H1 (cell line): Measurements from ENCODE around the gene ZACN. TPM values are rescaled to one million over a fixed set of nuclear protein-coding genes. Genes with fewer than 3 reads are reported as not detected.

Experiments used
- BCL11A ChIP-seq, 2 experiments: IDR thresholded peaks; one replicate each; pipeline ENCODE4 v1.6.1; 2011; ENCODE audit warnings: low read depth in 2 of 2, low read length in 2 of 2, mild to moderate bottlenecking in 2 of 2
- BRCA1 ChIP-seq: IDR thresholded peaks from 2 replicates; pipeline ENCODE4 v1.6.1; 2012; ENCODE audit warnings: low read depth, low read length, improper control_type of control experiment
- CHD2 ChIP-seq: IDR thresholded peaks from 2 replicates; pipeline ENCODE4 v1.6.1; 2012; ENCODE audit warnings: low read length, improper control_type of control experiment
- CTBP2 ChIP-seq: IDR thresholded peaks from 2 replicates; pipeline ENCODE4 v1.7.0; 2011; ENCODE audit warnings: borderline replicate concordance, mild to moderate bottlenecking, moderate library complexity, mixed read lengths, low read length; ENCODE audit not compliant: insufficient read depth, insufficient read length
- ZNF274 ChIP-seq: IDR thresholded peaks from 2 replicates; pipeline ENCODE4 v1.7.0; 2012; ENCODE audit warnings: low read length, borderline replicate concordance; ENCODE audit errors: extremely low read depth
- polyA plus RNA-seq, 7 experiments: library from polyadenylated mRNA; depleted of rRNA in 3 of 7; stranded (reverse) in 5 of 7; unstranded in 2 of 7; fragments of >200 nt in 5 of 7; fragments of 200-250 nt in 2 of 7; gene quantifications; 1 replicate in 5 of 7; 2 replicates in 1 of 7; 4 replicates in 1 of 7; pipeline versions ENCODE4 v1.2.1 to v1.2.3, GENCODE V29; 2011 to 2013; ENCODE audit warnings: missing spikeins in 2 of 7, mixed read lengths in 2 of 7
- total RNA-seq: library from RNA; stranded (reverse); fragmentation: NEBNext Ultra II Directional; extraction: Animal tissue kit (Norgen Biotek cat#: 25700); gene quantifications from 2 replicates; pipeline ENCODE4 v1.2.1, GENCODE V29; 2021

ZACN gene
- total and polyA plus RNA-seq, 2 of the 8 experiments (the other 6 are each of a cell fraction or from before 2014, with no cell fraction given) = 0.26 TPM; not detected in 1

GRCh38 chr17:76130473-76130872 lies 51.5 kb downstream of the ZACN start (continued):
- TF ChIP-seq BCL11A (IDR thresholded peaks at IDR 0.05; ENCODE audit: low read depth in 2 of 2, low read length in 2 of 2) = no peak
- no peak for TF ChIP-seq ZNF274
- TF ChIP-seq CTBP2 = no peak
- no peak for TF ChIP-seq BRCA1
- TF ChIP-seq CHD2 = no peak
